CD4-positive, alpha-beta memory T cell (primary cell): ENCODE measurements around the gene DENND5B. TPM values are rescaled to one million over a fixed set of nuclear protein-coding genes. Genes with fewer than 3 reads are reported as not detected.
"Not testable (repeated sequence)": the region's sequence is repeated elsewhere in the genome, so short reads cannot be mapped to it uniquely, and the experiment has no call there.

ENCODE experiments used
- CTCF ChIA-PET: fragments of 350-600 bp; sonication (Branson Sonifier 250); formaldehyde crosslinking; loops from one replicate; lab custom pipeline; 2021; ENCODE audit warnings: inconsistent platforms; ENCODE audit not compliant: partially characterized antibody; lab: Charles Lee
- POLR2A ChIA-PET: fragments of 350-600 bp; sonication (Branson Sonifier 250); formaldehyde crosslinking; loops from one replicate; lab custom pipeline; 2021; ENCODE audit not compliant: partially characterized antibody; lab: Charles Lee
- DNase-seq, 5 donors: peaks; one replicate each; pipeline versions ENCODE4 v3.0.0 to v3.0.0-alpha.2; 2020 to 2022; ENCODE audit warnings: mixed read lengths in 1 of 5
- H3K27ac ChIP-seq: one replicate; pipeline ENCODE4 v1.7.0; 2013; ENCODE audit warnings: low read depth, low read length
- H3K27me3 ChIP-seq: 2 replicates; pipeline ENCODE4 v1.7.0; 2013; ENCODE audit warnings: mild to moderate bottlenecking, low read length, moderate library complexity; ENCODE audit not compliant: insufficient read depth
- H3K36me3 ChIP-seq: 2 replicates; pipeline ENCODE4 v1.7.0; 2013; ENCODE audit warnings: mild to moderate bottlenecking, low read length, moderate library complexity; ENCODE audit not compliant: insufficient read depth
- H3K4me1 ChIP-seq: 2 replicates; pipeline ENCODE4 v1.7.0; 2013; ENCODE audit warnings: mild to moderate bottlenecking, low read length, moderate library complexity; ENCODE audit not compliant: insufficient read depth
- H3K4me3 ChIP-seq, 2 donors: one replicate each; pipeline ENCODE4 v1.7.0; 2013; ENCODE audit warnings: low read length in 2 of 2, mild to moderate bottlenecking in 1 of 2
- H3K9me3 ChIP-seq, 2 donors: one replicate each; pipeline ENCODE4 v1.7.0; 2013; ENCODE audit warnings: low read length in 2 of 2, control low read depth in 1 of 2; ENCODE audit not compliant: control insufficient read depth in 1 of 2
- H3K27ac Mint-ChIP-seq, 7 donors: one replicate each; pipeline ENCODE4 v1.8.0; 2020 to 2021; ENCODE audit warnings: mixed read lengths in 7 of 7, mild to moderate bottlenecking in 6 of 7, inconsistent platforms in 3 of 7, moderate library complexity in 3 of 7
- H3K27me3 Mint-ChIP-seq, 2 donors: one replicate each; pipeline ENCODE4 v1.8.0; 2020 to 2021; ENCODE audit warnings: mixed read lengths in 2 of 2
- H3K36me3 Mint-ChIP-seq, 2 donors: one replicate each; pipeline ENCODE4 v1.8.0; 2020 to 2021; ENCODE audit warnings: mixed read lengths in 2 of 2, inconsistent platforms in 1 of 2, mild to moderate bottlenecking in 1 of 2
- H3K4me1 Mint-ChIP-seq, 4 donors: one replicate each; pipeline ENCODE4 v1.8.0; 2020 to 2021; ENCODE audit warnings: mixed read lengths in 4 of 4, mild to moderate bottlenecking in 1 of 4
- H3K4me3 Mint-ChIP-seq, 8 donors: one replicate each; pipeline ENCODE4 v1.8.0; 2020 to 2021; ENCODE audit warnings: mixed read lengths in 8 of 8, mild to moderate bottlenecking in 7 of 8, moderate library complexity in 6 of 8, inconsistent platforms in 3 of 8
- H3K9me3 Mint-ChIP-seq, 8 donors: one replicate each; pipeline ENCODE4 v1.8.0; 2020 to 2021; ENCODE audit warnings: mixed read lengths in 8 of 8, mild to moderate bottlenecking in 5 of 8, inconsistent platforms in 3 of 8, moderate library complexity in 1 of 8
- intact Hi-C: fragments of 100-400 bp; cut with micrococcal nuclease; formaldehyde crosslinking; loops from one replicate; pipeline ENCODE4 v1.15.1; 2023
- polyA plus RNA-seq, 2 donors: library from polyadenylated mRNA; unstranded; fragments of 300-500 nt; fragmentation: Illumina TruSeq; gene quantifications; one replicate each; pipeline ENCODE4 v1.2.3, GENCODE V29; 2021
- total RNA-seq, 2 experiments: library from RNA; stranded (reverse); gene quantifications; one replicate each; pipeline ENCODE4 v1.2.3, GENCODE V29; 2021

Gene DENND5B
- total and polyA plus RNA-seq, 4 experiments from 2014 or later = 0.60 TPM; not detected in 3

- Histone ChIP-seq H3K4me1 (no peaks in the 10 kb centered on the region), H3K27ac (no peak overlapping the region), H3K36me3 (no peaks in the 10 kb centered on the region), H3K27me3 (peaks cover 13% of the 10 kb centered on the region), H3K9me3 (no peaks in the 10 kb centered on the region), H3K4me3 (no peak overlapping the region)
- peaks cover 3 to 7% (median 4%) of the 10 kb centered on the region in 4 donors for H3K4me1 Mint-ChIP-seq
- CTCF ChIA-PET = no interaction called here
- DNase-seq = no peak
- no peak overlapping the region for H3K4me3 Mint-ChIP-seq
- peaks cover 27 to 41% of the 10 kb centered on the region in 2 donors for H3K27me3 Mint-ChIP-seq
- intact Hi-C loops = no loop called here
- H3K9me3 Mint-ChIP-seq = peaks cover 0 to 9% (median 1%) of the 10 kb centered on the region in 8 donors
- H3K36me3 Mint-ChIP-seq = no peaks in the 10 kb centered on the region
- no peak overlapping the region for H3K27ac Mint-ChIP-seq
- POLR2A ChIA-PET = no interaction called here
These were observed 6.2 kb downstream of the DENND5B start for GRCh38 chr12:31584782-31585181.

- Mint-ChIP-seq H3K4me3 (no peak overlapping the region), H3K36me3 (no peaks in the 10 kb centered on the region), H3K9me3 (peaks cover 0 to 7% (median 1%) of the 10 kb centered on the region in 8 donors), H3K27me3 (peaks cover 20 to 33% of the 10 kb centered on the region in 2 donors), H3K4me1 (no peaks in the 10 kb centered on the region), H3K27ac (no peak overlapping the region)
- Histone ChIP-seq H3K27me3 (peaks cover 11% of the 10 kb centered on the region), H3K9me3 (no peaks in the 10 kb centered on the region), H3K4me3 (no peak overlapping the region), H3K4me1 (no peaks in the 10 kb centered on the region), H3K36me3 (no peaks in the 10 kb centered on the region), H3K27ac (no peak overlapping the region)
- intact Hi-C loops = no loop called here
- DNase-seq = no peak
- ChIA-PET CTCF (no interaction called here), POLR2A (no interaction called here)
These were observed 7.1 kb downstream of the DENND5B start for GRCh38 chr12:31583878-31584277.

- Mint-ChIP-seq H3K9me3 (peaks cover 0 to 2% (median 0%) of the 10 kb centered on the region in 8 donors), H3K36me3 (no peaks in the 10 kb centered on the region), H3K27me3 (peaks cover 9 to 27% of the 10 kb centered on the region in 2 donors), H3K4me3 (no peak overlapping the region), H3K4me1 (no peaks in the 10 kb centered on the region), H3K27ac (no peak overlapping the region)
- no peak for DNase-seq
- no peaks in the 10 kb centered on the region for H3K9me3 ChIP-seq
- H3K36me3 ChIP-seq = no peaks in the 10 kb centered on the region
- intact Hi-C loops = no loop called here
- H3K4me1 ChIP-seq = no peaks in the 10 kb centered on the region
- H3K27me3 ChIP-seq = no peaks in the 10 kb centered on the region
- ChIA-PET CTCF (no interaction called here), POLR2A (no interaction called here)
- no peak overlapping the region for H3K4me3 ChIP-seq
- H3K27ac ChIP-seq = no peak overlapping the region
These were observed 8.8 kb downstream of the DENND5B start for GRCh38 chr12:31582155-31582554.

GRCh38 chr12:31578632-31579031 is 12.3 kb downstream of the DENND5B start:
- H3K9me3 Mint-ChIP-seq = no peaks in the 10 kb centered on the region
- H3K36me3 ChIP-seq = no peaks in the 10 kb centered on the region
- peaks cover 2 to 17% of the 10 kb centered on the region in 2 donors for H3K27me3 Mint-ChIP-seq
- no peaks in the 10 kb centered on the region for H3K36me3 Mint-ChIP-seq
- no peak overlapping the region for H3K4me3 Mint-ChIP-seq
- H3K27ac ChIP-seq = no peak overlapping the region
- no peak overlapping the region for H3K4me3 ChIP-seq
- intact Hi-C loops = no loop called here
- no peaks in the 10 kb centered on the region for H3K27me3 ChIP-seq
- no peaks in the 10 kb centered on the region for H3K9me3 ChIP-seq
- ChIA-PET CTCF (no interaction called here), POLR2A (no interaction called here)
- H3K4me1 ChIP-seq = no peaks in the 10 kb centered on the region
- no peaks in the 10 kb centered on the region for H3K4me1 Mint-ChIP-seq
- H3K27ac Mint-ChIP-seq = no peak overlapping the region
- no peak for DNase-seq

- Mint-ChIP-seq H3K27me3 (peaks cover 4 to 20% of the 10 kb centered on the region in 2 donors), H3K36me3 (no peaks in the 10 kb centered on the region), H3K27ac (no peak overlapping the region), H3K9me3 (no peaks in the 10 kb centered on the region), H3K4me1 (peaks cover 0 to 1% (median 0%) of the 10 kb centered on the region in 4 donors), H3K4me3 (no peak overlapping the region)
- no peaks in the 10 kb centered on the region for H3K9me3 ChIP-seq
- no peak overlapping the region for H3K27ac ChIP-seq
- ChIA-PET POLR2A (no interaction called here), CTCF (interaction anchor here (0.6 kb wide), 1 partner anchor 325 kb away, joined by 5 read pairs; no protein-coding TSS in a partner anchor)
- no peaks in the 10 kb centered on the region for H3K4me1 ChIP-seq
- H3K4me3 ChIP-seq = no peak overlapping the region
- H3K36me3 ChIP-seq = no peaks in the 10 kb centered on the region
- no peaks in the 10 kb centered on the region for H3K27me3 ChIP-seq
- no peak for DNase-seq
- intact Hi-C loops = no loop called here
These were observed 15.9 kb downstream of the DENND5B start for GRCh38 chr12:31574803-31575575.

GRCh38 chr12:31574367-31574766 is 16.6 kb downstream of the DENND5B start:
- H3K9me3 Mint-ChIP-seq, H3K27ac ChIP-seq, H3K27ac Mint-ChIP-seq, H3K36me3 ChIP-seq, H3K9me3 ChIP-seq, H3K4me3 Mint-ChIP-seq, H3K27me3 ChIP-seq, H3K36me3 Mint-ChIP-seq, CTCF ChIA-PET, POLR2A ChIA-PET, H3K4me3 ChIP-seq, DNase-seq, H3K4me1 ChIP-seq, intact Hi-C loops, H3K4me1 Mint-ChIP-seq: not testable (repeated sequence)
- peaks cover 4 to 20% of the 10 kb centered on the region in 2 donors for H3K27me3 Mint-ChIP-seq

- Mint-ChIP-seq H3K36me3 (no peaks in the 10 kb centered on the region), H3K27me3 (peaks cover 9 to 16% of the 10 kb centered on the region in 2 donors), H3K9me3 (no peaks in the 10 kb centered on the region), H3K27ac (no peak overlapping the region), H3K4me1 (peaks cover 0 to 1% (median 0%) of the 10 kb centered on the region in 4 donors), H3K4me3 (no peak overlapping the region)
- H3K36me3 ChIP-seq = no peaks in the 10 kb centered on the region
- no peaks in the 10 kb centered on the region for H3K27me3 ChIP-seq
- no peaks in the 10 kb centered on the region for H3K9me3 ChIP-seq
- intact Hi-C loops = no loop called here
- H3K4me3 ChIP-seq = no peak overlapping the region
- ChIA-PET CTCF (interaction anchor here (0.9 kb wide), 1 partner anchor 12 kb away, joined by 3 read pairs; no protein-coding TSS in a partner anchor), POLR2A (no interaction called here)
- H3K4me1 ChIP-seq = no peaks in the 10 kb centered on the region
- no peak for DNase-seq
- H3K27ac ChIP-seq = no peak overlapping the region
These were observed 17.9 kb downstream of the DENND5B start for GRCh38 chr12:31572900-31573600.
